Glutamatergic neuron (in vitro differentiated cells): ENCODE data around the gene KIAA0232. TPM values are rescaled to one million over a fixed set of nuclear protein-coding genes. Genes with fewer than 3 reads are reported as not detected.

Experiments used
- DNase-seq: peaks from one replicate; pipeline ENCODE4 v3.0.0; 2022
- H3K27ac Mint-ChIP-seq: one replicate; pipeline ENCODE4 v1.8.0; 2020; ENCODE audit warnings: mild to moderate bottlenecking, mixed read lengths, inconsistent platforms; ENCODE audit not compliant: unreplicated experiment
- H3K27me3 Mint-ChIP-seq: one replicate; pipeline ENCODE4 v1.8.0; 2020; ENCODE audit warnings: mild to moderate bottlenecking, moderate library complexity, mixed read lengths, inconsistent platforms; ENCODE audit not compliant: unreplicated experiment
- H3K36me3 Mint-ChIP-seq: one replicate; pipeline ENCODE4 v1.8.0; 2020; ENCODE audit warnings: mild to moderate bottlenecking, mixed read lengths, inconsistent platforms; ENCODE audit not compliant: unreplicated experiment
- H3K4me1 Mint-ChIP-seq: one replicate; pipeline ENCODE4 v1.8.0; 2020; ENCODE audit warnings: mild to moderate bottlenecking, low read depth, mixed read lengths, inconsistent platforms; ENCODE audit not compliant: unreplicated experiment
- H3K4me3 Mint-ChIP-seq: one replicate; pipeline ENCODE4 v1.8.0; 2020; ENCODE audit warnings: mild to moderate bottlenecking, mixed read lengths, inconsistent platforms; ENCODE audit not compliant: unreplicated experiment
- H3K9me3 Mint-ChIP-seq: one replicate; pipeline ENCODE4 v1.8.0; 2020; ENCODE audit warnings: mild to moderate bottlenecking, moderate library complexity, mixed read lengths, inconsistent platforms; ENCODE audit not compliant: unreplicated experiment
- CTCF ChIP-seq: fragments of 200-600 bp; sonication (generic); IDR thresholded peaks from one replicate; pipeline ENCODE4 v1.5.0; 2021; ENCODE audit not compliant: partially characterized antibody, unreplicated experiment
- total RNA-seq: library from RNA; stranded (reverse); fragmentation: NEBNext Ultra II Directional; extraction: Animal tissue kit (Norgen Biotek cat#: 25700); gene quantifications from one replicate; pipeline ENCODE4 v1.2.1, GENCODE V29; 2021; ENCODE audit not compliant: unreplicated experiment

KIAA0232 gene
- total RNA-seq, 1 donor from 2014 or later: 64.4 TPM

GRCh38 chr4:6896035-6896434 lies 113.5 kb downstream of the KIAA0232 start:
- no peaks in the 10 kb centered on the region for H3K36me3 Mint-ChIP-seq
- no peak overlapping the region for H3K27ac Mint-ChIP-seq
- H3K4me3 Mint-ChIP-seq: no peak overlapping the region
- H3K4me1 Mint-ChIP-seq: peaks cover 1% of the 10 kb centered on the region
- H3K9me3 Mint-ChIP-seq: peaks cover 1% of the 10 kb centered on the region
- DNase-seq: no peak
- no peak for TF ChIP-seq CTCF
- peaks cover 5% of the 10 kb centered on the region for H3K27me3 Mint-ChIP-seq

GRCh38 chr4:6898763-6899162 lies 116.2 kb downstream of the KIAA0232 start:
- H3K4me3 Mint-ChIP-seq: no peak overlapping the region
- H3K36me3 Mint-ChIP-seq: no peaks in the 10 kb centered on the region
- no peak for TF ChIP-seq CTCF
- no peak overlapping the region for H3K27ac Mint-ChIP-seq
- peaks cover 7% of the 10 kb centered on the region for H3K27me3 Mint-ChIP-seq
- H3K4me1 Mint-ChIP-seq: no peaks in the 10 kb centered on the region
- no peak for DNase-seq
- H3K9me3 Mint-ChIP-seq: peaks cover 3% of the 10 kb centered on the region

GRCh38 chr4:6900181-6900812 lies 117.8 kb downstream of the KIAA0232 start:
- H3K27ac Mint-ChIP-seq: no peak overlapping the region
- peaks cover 3% of the 10 kb centered on the region for H3K9me3 Mint-ChIP-seq
- DNase-seq: no peak
- TF ChIP-seq CTCF: no peak
- H3K4me3 Mint-ChIP-seq: no peak overlapping the region
- H3K27me3 Mint-ChIP-seq: peaks cover 7% of the 10 kb centered on the region
- no peaks in the 10 kb centered on the region for H3K4me1 Mint-ChIP-seq
- H3K36me3 Mint-ChIP-seq: no peaks in the 10 kb centered on the region

GRCh38 chr4:6900956-6901355 lies 118.4 kb downstream of the KIAA0232 start:
- TF ChIP-seq CTCF: no peak
- Mint-ChIP-seq H3K4me1 (peaks cover 3% of the 10 kb centered on the region), H3K4me3 (no peak overlapping the region), H3K27me3 (peaks cover 7% of the 10 kb centered on the region), H3K9me3 (peaks cover 3% of the 10 kb centered on the region), H3K36me3 (no peaks in the 10 kb centered on the region), H3K27ac (no peak overlapping the region)
- no peak for DNase-seq

GRCh38 chr4:6901669-6902317 lies 119.3 kb downstream of the KIAA0232 start:
- Mint-ChIP-seq H3K9me3 (peaks cover 3% of the 10 kb centered on the region), H3K36me3 (no peaks in the 10 kb centered on the region), H3K4me3 (no peak overlapping the region), H3K4me1 (peaks cover 3% of the 10 kb centered on the region), H3K27me3 (peaks cover 7% of the 10 kb centered on the region), H3K27ac (no peak overlapping the region)
- DNase-seq: no peak
- no peak for TF ChIP-seq CTCF
